Renal pelvis (tissue), 3 donors: ENCODE measurements around the gene LIMS2. TPM values are rescaled to one million over a fixed set of nuclear protein-coding genes. Genes with fewer than 3 reads are reported as not detected.

Source experiments
- polyA plus RNA-seq, 3 donors: library from polyadenylated mRNA; unstranded; fragments of 120-200 nt; gene quantifications; one replicate each; pipeline ENCODE4 v1.2.1, GENCODE V29; 2013; ENCODE audit not compliant: insufficient read length in 3 of 3

The LIMS2 gene
- polyA plus RNA-seq, 3 donors = 21.6 to 25.1 (median 24.7) TPM

Other genes with a start within 250 kb of the LIMS2 start
- 10 to 100 TPM; 64.0 to 77.2 (median 67.8) TPM for gene IWS1, start 149.0 kb downstream of the LIMS2 start, polyA plus RNA-seq
- gene MYO7B, start 139.8 kb downstream of the LIMS2 start, polyA plus RNA-seq = 10 to 100 TPM; 24.0 to 32.4 (median 29.5) TPM
- 1 to 10 TPM in 2 of 3 donors, under 1 TPM in 1; 0.95 to 1.9 (median 1.3) TPM for gene GPR17, start 29.4 kb downstream of the LIMS2 start, polyA plus RNA-seq
- not detected for gene SFT2D3, start 26.0 kb upstream of the LIMS2 start, polyA plus RNA-seq
- 10 to 100 TPM; 49.5 to 55.7 (median 52.9) TPM for gene WDR33, start 135.6 kb upstream of the LIMS2 start, polyA plus RNA-seq
- gene POLR2D, start 182.6 kb upstream of the LIMS2 start, polyA plus RNA-seq = 10 to 100 TPM; 32.8 to 37.4 (median 34.4) TPM
- 10 to 100 TPM; 25.4 to 27.7 (median 27.0) TPM for gene AMMECR1L, start 210.4 kb upstream of the LIMS2 start, polyA plus RNA-seq